Measurements from ENCODE around the gene ZDHHC11B.
A peak's percentile ranks its signal among the peaks of the same experiment; 100 is the strongest.
"Not testable (repeated sequence)": the region's sequence is repeated elsewhere in the genome, so short reads cannot be mapped to it uniquely, and the experiment has no call there.

The ZDHHC11B gene

GRCh38 chr5:751992-752391 is 32.5 kb downstream of the ZDHHC11B start:
- in situ Hi-C loops (cut with MboI; ENCODE audit: low pct_unique_long_range_greater_than_20kb, low sequenced_read_pairs, unreplicated experiment): not testable (repeated sequence)

GRCh38 chr5:751496-751895 is 33.0 kb downstream of the ZDHHC11B start:
- peak; percentile 1 for DNase-seq (ENCODE audit: low spot score)
- no peak for TF ChIP-seq CTCF (IDR thresholded peaks at IDR 0.05; ENCODE audit: extremely low read depth, insufficient read depth, missing control alignments)
- in situ Hi-C loops (cut with MboI; ENCODE audit: low pct_unique_long_range_greater_than_20kb, low sequenced_read_pairs, unreplicated experiment): no loop called here

More at GRCh38 chr5:751992-752391, 32.5 kb downstream of the ZDHHC11B start:
- not testable (repeated sequence) for DNase-seq (ENCODE audit: low spot score)

- peak; percentile 1 for DNase-seq (ENCODE audit: low spot score)
- in situ Hi-C loops (cut with MboI; ENCODE audit: low pct_unique_long_range_greater_than_20kb, low sequenced_read_pairs, unreplicated experiment): not testable (repeated sequence)
Observed at GRCh38 chr5:750226-750625, 34.3 kb downstream of the ZDHHC11B start.

GRCh38 chr5:749101-749670 is 35.3 kb downstream of the ZDHHC11B start:
- in situ Hi-C loops (cut with MboI; ENCODE audit: low pct_unique_long_range_greater_than_20kb, low sequenced_read_pairs, unreplicated experiment): no loop called here
- no peak for TF ChIP-seq CTCF (IDR thresholded peaks at IDR 0.05; ENCODE audit: extremely low read depth, insufficient read depth, missing control alignments)
- DNase-seq (ENCODE audit: low spot score): peak; percentile 3

GRCh38 chr5:748011-748980 is 36.2 kb downstream of the ZDHHC11B start:
- in situ Hi-C loops (cut with MboI; ENCODE audit: low pct_unique_long_range_greater_than_20kb, low sequenced_read_pairs, unreplicated experiment): not testable (repeated sequence)
- DNase-seq (ENCODE audit: low spot score): peak; percentile 2

GRCh38 chr5:747303-747844 is 37.2 kb downstream of the ZDHHC11B start:
- DNase-seq (ENCODE audit: low spot score); in situ Hi-C loops (cut with MboI; ENCODE audit: low pct_unique_long_range_greater_than_20kb, low sequenced_read_pairs, unreplicated experiment): not testable (repeated sequence)

- peak; percentile 12 for DNase-seq (ENCODE audit: low spot score)
- in situ Hi-C loops (cut with MboI; ENCODE audit: low pct_unique_long_range_greater_than_20kb, low sequenced_read_pairs, unreplicated experiment): no loop called here
- no peak for TF ChIP-seq CTCF (IDR thresholded peaks at IDR 0.05; ENCODE audit: extremely low read depth, insufficient read depth, missing control alignments)
Observed at GRCh38 chr5:746258-746761, 38.2 kb downstream of the ZDHHC11B start.

GRCh38 chr5:745272-746142 is 39.0 kb downstream of the ZDHHC11B start:
- DNase-seq (ENCODE audit: low spot score); in situ Hi-C loops (cut with MboI; ENCODE audit: low pct_unique_long_range_greater_than_20kb, low sequenced_read_pairs, unreplicated experiment): not testable (repeated sequence)

- in situ Hi-C loops (cut with MboI; ENCODE audit: low pct_unique_long_range_greater_than_20kb, low sequenced_read_pairs, unreplicated experiment); DNase-seq (ENCODE audit: low spot score): not testable (repeated sequence)
Observed at GRCh38 chr5:743696-744404, 40.7 kb downstream of the ZDHHC11B start.

- DNase-seq (ENCODE audit: low spot score); in situ Hi-C loops (cut with MboI; ENCODE audit: low pct_unique_long_range_greater_than_20kb, low sequenced_read_pairs, unreplicated experiment): not testable (repeated sequence)
Observed at GRCh38 chr5:742276-742675, 42.3 kb downstream of the ZDHHC11B start.

- DNase-seq (ENCODE audit: low spot score); in situ Hi-C loops (cut with MboI; ENCODE audit: low pct_unique_long_range_greater_than_20kb, low sequenced_read_pairs, unreplicated experiment): not testable (repeated sequence)
Observed at GRCh38 chr5:734145-734544, 50.4 kb downstream of the ZDHHC11B start.

- DNase-seq (ENCODE audit: low spot score); in situ Hi-C loops (cut with MboI; ENCODE audit: low pct_unique_long_range_greater_than_20kb, low sequenced_read_pairs, unreplicated experiment): not testable (repeated sequence)
Observed at GRCh38 chr5:732754-733454, 51.6 kb downstream of the ZDHHC11B start.
